EL (cell line): Measurements from ENCODE around the gene HLA-F.
A peak's percentile ranks its signal among the peaks of the same experiment; 100 is the strongest.

Source experiments
- DNase-seq: peaks from one replicate; pipeline ENCODE4 v3.0.0-alpha.2; 2016

HLA-F gene

DNA sequence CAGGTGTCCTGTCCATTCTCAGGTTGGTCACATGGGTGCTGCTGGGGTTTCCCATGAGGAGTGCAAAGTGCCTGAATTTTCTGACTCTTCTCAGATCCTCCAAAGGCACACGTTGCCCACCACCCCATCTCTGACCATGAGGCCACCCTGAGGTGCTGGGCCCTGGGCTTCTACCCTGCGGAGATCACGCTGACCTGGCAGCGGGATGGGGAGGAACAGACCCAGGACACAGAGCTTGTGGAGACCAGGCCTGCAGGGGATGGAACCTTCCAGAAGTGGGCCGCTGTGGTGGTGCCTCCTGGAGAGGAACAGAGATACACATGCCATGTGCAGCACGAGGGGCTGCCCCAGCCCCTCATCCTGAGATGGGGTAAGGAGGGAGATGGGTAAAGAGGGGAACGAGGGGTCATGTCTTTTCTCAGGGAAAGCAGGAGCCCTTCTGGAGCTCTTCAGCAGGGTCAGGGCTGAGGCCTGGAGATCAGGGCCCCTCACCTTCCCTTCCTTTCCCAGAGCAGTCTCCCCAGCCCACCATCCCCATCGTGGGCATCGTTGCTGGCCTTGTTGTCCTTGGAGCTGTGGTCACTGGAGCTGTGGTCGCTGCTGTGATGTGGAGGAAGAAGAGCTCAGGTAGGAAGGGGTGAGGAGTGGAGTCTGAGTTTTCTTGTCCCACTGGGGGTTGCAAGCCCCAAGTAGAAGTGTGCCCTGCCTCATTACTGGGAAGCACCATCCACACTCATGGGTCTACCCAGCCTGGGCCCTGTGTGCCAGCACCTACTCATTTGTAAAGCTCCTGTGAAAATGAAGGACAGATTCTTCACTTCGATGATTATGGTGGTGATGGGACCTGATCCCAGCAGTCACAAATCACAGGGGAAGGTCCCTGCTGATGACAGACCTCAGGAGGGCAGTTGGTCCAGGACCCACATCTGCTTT is 2.0 kb downstream of the HLA-F start:
- DNase-seq, result no peak

DNA sequence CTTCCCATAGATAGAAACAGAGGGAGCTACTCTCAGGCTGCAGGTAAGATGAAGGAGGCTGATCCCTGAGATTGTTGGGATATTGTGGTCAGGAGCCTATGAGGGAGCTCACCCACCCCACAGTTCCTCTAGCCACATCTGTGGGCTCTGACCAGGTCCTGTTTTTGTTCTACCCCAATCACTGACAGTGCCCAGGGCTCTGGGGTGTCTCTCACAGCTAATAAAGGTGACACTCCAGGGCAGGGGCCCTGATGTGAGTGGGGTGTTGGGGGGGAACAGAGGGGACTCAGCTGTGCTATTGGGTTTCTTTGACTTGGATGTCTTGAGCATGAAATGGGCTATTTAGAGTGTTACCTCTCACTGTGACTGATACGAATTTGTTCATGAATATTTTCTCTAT is 2.8 kb downstream of the HLA-F start:
- DNase-seq, result no peak

DNA sequence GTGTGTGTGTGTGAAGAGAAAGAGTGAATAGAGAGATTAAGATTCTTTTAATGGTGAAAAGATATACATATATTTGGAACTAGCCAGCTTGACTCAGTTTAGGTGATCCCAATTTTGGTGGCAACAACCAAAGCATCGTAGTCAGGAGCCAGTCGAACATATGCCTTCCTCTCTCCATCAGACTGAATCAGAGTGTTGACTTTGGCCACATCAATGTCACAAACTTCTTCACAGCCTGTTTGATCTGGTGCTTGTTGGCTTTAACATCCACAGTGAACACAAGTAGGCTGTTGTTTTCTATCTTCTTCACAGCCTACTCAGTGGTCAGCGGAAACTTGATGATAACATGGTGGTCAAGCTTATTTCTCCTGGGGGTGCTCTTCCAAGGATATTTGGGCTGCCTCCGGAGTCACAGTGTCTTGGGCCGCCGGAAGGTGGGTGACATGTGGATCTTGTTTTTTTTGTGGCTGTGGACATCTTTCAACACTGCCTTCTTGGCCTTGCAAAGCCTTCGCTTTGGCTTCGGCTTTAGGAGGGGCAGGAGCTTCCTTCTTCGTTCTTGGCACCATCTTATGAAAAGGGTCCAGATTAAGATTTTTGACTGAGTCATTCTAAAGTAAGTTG is 3.4 kb downstream of the HLA-F start:
- DNase-seq, result no peak

DNA sequence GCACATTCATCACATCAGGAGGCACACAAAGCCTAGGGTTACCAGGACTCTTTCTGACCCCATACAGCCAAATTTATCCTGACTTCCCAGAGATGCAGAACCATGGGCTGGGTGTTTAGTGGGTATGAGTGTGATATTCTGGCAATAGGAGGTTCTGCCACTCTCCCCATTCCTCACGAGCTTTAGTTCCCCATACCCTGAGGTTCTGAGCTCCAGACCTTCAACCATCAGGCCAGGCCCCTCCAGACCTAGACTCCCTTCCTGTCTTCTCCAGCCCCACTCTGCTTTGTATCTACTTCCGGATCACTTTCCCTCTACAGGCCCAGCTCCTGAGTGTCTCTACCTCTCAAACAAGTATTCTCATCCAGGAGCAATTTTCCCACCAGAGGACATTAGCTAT is 4.4 kb downstream of the HLA-F start:
- DNase-seq, result no peak

DNA sequence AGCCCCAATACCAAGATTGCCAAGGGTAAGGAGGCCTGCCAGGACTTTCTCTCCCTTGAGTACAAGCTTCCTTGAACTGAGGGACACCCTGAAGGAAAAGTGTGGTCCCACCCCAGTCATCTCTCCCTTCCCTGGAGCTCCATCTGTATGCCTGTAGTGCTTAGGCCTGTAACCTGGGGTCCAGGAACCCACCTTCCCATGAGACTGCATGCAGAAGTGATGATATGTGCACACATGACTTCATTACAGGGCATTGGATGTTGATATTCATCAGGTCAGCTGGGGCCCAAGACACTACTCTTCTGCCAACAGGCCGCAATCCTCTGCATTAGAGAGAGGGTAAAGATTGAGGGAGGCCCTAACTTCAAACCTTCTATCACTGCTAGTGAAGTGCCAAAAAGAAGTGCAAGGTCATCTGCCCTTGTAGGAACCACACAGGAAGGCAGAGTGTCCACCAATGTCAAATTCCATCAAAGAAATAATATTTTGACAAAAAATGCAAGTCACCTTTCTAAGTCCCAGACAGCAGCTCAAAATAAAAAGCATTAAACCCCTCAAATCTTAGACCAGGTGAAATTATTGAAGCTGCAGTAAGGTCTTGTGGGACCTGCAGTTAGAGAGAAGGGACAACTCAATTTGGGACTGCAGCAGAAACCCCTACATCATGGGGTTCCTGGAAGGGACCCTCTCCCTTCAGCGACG is 5.1 kb downstream of the HLA-F start:
- no peak for DNase-seq

DNA sequence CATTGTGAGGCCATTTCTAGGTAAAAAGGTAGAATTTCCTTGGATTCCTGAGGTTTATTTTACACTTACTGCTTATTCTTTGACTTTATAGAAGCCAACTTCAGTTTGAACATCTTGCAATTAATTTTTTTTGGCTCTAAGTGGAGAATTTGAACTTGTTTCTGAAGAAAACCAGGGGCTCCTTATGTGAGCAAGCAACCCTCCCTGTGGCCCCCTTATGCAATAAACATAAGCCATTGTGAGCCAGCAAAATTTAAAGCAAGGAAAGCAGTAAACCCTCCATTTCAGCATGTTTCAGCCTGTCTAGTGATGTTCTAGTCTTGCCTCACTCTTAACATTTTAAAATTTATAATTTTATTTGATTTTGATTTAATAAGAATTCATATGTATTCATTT is 5.6 kb downstream of the HLA-F start:
- DNase-seq, result no peak

DNA sequence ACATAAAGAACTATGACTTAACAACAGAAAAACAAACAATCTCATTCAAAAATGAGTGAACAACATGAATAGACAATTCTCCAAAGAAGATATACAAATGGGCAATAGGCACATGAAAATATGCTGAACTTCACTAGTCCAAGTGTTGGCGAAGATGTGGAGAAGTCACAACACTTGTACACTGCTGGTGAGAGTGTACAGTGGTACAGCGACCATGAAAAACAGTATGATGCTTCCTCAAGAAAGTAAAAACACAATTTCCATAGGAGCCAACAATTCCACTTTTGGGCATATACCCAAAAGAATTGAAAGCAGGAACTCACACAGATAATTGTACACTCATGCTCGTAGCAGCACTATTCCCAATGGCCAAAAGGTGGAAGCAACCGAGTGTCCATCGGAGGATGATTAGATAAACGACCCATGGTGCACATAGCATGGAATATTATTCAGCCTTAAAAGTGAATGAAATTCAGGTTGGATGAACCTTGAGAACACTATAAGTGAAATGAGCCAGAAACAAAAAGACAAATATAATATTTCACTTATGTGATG is 6.6 kb downstream of the HLA-F start:
- DNase-seq, result no peak

DNA sequence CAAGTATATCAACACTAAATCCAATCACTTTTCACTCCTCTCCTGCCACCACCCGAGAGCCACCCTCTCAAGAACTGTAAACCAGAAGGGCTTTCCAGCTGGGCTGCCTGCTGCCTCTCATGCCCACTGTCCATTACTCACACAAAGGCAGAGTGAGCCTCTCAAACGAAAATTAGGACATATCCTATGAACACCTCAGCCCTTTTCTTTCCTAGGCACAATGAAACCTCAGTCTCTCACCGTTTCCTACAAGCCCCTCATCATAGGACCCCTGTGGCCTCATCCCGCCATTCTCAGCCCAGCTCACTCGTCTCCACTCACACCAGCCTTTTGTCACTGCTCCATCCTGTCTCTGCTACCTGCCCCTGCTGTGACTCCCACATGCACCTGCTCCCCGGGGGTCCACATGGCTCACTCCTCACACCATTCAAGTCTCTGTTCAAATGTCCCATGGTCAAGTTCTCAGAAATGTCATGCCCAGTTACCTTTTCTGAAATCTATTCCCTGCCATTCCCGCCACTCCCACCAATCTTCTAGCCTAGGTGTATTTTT is 7.4 kb downstream of the HLA-F start:
- DNase-seq, result no peak

DNA sequence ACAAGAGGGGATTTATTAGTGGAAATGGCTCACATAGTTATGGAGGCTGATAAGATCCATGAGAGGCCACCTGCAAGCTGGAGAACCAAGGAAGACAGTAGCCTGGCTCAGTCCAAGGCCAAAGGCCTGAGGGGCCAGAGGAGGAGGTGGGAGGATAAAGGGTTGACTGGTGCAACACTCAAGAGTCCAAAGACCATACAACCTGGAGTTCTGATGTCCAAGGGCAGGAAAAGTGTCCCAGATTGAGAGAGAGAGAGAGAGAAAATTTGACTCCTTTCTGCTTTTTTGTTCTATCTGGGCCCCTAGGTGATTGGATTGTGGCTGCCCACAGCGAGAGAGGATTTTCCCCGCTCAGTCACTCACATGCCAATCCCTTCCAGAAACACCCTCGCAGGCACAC is 8.0 kb downstream of the HLA-F start:
- no peak for DNase-seq

DNA sequence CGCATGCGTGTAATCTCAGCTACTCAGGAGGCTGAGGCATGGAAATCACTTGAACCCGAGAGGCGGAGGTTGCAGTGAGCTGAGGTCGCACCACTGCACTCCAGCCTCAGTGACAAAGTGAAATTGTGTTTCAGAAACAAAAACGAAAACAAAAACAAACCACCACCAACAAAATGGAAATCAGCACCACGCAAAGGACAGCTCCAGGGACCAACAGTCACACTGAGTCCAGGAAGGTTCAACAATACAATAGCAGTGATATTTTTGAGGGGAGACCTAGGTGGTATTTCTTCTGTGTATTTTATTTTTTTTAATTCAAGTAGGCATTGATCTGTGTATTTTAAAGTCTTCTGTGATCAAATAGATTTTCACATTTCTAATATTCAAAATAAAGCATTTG is 9.8 kb downstream of the HLA-F start:
- no peak for DNase-seq

DNA sequence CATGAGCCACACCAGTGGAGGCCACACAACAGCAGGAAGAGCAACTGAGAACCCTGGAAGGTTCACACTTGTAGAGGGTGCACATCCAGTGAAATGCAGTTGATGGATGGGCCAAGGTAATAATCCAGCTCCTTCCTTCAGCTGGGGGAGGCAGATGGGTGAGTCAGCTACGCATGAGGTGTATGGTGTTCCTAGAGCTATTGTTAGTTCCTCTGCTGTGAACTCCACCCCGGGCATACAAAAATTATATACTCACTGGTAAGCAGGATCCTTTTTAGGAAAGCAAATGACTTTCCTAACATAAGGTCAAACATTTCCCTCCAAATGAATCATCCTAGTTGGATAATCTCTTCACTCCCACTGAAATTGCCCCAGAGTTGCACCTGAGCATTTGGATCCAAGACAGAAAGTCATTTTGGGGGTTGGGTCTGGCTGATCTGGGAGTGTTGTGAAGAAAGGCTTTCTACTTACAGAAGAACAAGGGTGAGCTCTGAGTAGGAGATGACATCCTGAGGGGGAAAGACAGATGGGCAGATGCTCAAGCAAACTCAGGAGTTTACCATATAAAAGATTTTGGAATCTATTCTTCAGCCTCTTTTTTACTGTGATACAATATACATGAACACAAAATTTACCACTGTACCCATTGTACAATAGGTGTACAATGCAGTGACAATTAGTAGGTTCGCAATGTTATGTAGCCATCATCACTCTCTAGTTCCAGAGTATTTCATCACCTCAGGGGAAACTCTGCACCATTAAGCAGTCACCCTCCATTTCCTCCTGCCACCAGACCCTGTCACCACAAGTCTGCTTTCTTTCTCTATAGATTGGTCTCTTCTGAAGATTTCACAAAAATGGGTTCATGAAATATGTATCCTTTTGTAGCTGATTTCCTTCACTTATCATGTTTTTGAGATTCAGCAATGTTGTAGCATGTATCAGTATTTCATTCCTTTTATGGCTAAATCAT is 11.1 kb downstream of the HLA-F start:
- DNase-seq, result no peak

DNA sequence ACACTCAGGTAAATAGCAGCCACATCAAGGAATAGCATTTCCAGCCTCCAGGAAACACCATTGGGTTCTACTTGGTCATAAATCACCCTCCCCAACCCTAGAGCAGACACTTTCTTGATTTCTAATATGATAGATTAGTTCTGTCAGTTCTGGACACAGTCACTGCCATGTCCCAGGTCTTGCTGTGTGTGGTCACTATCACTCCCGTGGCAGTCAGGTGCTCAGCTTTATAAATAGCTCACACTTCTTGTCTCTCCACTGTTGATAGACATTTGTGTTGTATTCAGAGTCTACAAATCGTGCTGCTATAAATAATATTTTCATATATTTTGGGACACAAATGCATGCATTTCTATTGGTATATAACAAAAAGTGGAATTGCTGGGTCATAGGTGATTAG is 13.3 kb downstream of the HLA-F start:
- DNase-seq, result no peak

DNA sequence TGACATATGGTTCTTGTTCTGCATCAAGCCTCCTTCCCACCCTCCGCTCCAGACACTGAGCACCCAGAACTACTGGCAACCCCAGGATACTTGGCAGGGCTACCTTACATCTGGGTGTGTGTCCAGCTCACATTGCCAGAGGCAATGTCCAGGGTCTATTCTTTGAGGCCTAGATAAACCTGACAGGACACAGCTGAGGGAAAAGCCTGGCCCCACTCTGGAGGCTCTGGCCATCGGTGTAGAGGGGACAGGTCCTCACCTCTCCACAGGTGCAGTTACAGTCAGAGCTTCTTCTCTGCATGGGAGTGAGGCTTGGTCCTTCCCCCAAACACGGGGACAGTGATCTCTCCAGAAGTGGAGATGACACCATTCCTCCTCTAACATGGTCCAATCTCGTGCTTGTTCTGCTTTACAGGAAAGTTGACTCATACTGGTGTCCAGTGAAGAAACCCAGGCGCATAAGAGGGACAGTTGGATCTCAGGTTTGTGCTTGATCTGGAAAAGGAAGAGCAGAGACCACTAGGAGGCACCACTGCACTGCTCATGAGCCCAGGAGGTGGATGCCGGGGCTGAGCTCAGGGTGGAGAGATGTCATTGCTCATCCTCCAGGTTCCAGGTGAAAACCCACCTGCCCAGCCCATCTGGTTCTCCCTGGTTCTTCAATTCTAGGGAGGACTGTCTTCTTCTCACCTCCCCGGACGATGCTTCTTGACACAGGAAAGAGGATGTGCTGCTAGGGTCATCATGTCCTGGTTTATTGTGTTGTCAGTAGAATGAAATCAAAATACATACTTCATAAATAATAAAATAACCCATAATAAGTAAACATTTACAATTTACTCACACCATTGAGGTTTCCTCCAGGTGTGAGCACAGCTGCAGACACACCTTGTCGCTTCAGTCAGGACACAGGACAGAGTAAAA is 14.7 kb downstream of the HLA-F start:
- peak; percentile 65 for DNase-seq

DNA sequence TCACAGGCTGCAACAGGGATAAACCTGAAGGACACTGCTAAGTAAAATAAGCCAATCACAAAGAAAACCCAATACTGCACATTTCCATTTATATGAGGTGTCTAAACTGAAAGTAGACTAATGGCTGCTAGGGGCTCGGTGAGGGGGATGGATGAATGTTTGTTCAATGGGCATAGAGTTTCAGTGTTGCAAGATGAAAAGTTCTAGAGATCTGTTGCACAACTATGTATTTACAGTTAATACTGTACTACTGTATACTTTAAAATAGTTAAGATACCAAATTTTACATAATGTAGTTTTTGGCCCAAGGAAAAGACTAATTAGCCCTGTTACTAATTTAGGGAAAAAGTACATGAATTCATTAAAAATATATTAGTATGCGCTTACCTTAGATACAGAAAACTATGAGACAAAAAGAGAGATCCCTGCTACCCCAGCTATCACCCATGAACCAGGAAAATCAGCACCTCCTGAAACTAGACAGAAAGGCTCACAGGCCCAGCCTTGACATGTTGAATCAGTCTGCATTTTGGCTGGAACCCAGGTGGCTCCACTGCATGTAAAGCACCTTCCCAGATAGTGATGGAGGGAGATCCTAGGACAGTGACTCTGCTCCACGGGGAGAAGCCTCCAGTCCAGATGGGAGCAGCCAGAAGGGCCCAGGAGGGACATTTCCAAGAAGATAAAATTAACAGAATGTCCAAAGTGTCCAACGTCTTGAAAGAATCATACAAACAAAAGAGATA is 16.1 kb downstream of the HLA-F start:
- no peak for DNase-seq

DNA sequence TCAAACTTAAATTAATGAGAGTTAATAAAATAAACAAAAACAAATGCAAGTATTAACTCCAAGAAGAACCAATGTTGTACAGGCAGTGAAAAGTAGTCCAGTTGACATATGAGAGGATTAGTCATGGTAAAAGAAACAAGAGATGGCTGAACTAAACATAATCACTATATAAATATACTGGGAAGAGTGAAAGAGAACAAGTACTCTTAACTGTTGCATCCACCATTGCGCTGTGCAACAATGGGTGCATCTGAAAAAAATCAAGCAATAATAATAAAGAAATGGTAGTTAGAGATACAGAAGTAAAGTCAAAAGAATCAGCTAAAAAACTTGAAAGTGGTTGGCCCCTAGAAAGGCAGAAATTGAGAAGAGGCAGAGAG is 16.6 kb downstream of the HLA-F start:
- DNase-seq, result no peak

DNA sequence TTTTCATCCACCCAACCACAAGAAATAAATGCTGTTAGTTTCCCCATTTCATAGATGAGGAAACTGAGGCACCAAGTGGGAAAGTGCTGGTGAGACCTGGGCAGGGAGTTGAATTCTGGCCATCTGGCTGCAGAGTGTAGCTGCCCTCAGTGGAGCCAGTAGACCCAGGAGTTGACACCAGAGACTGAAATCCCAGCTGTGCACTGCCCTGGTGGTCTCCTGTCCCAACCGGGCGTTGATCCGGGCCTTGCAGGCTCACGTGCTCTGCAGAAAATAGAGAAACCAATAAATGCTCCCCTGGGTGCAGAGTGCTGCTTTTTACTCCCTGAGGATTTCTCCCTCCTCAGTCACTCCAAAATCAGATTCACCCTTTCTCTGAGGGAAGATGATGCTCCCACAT is 18.4 kb downstream of the HLA-F start:
- no peak for DNase-seq

DNA sequence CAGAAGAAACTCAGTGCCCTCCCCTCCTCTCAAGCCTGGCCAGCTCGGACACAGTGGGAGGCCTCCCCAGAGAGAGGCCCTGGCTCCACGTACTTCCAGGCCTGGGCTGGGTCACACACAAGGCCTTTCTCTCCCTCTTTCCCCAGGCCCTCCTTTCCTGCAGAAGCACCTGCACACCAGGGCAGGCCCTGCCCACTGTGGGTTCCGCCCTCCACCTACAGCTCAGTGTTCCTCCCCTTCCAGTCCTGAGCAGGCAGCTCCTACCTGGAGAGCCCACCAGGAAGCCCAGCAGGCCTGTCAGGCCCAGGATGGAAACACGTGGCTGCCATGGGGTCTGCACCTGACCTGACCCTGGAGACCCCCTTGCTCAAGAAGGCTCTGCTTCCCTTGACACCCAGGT is 18.9 kb downstream of the HLA-F start:
- no peak for DNase-seq

DNA sequence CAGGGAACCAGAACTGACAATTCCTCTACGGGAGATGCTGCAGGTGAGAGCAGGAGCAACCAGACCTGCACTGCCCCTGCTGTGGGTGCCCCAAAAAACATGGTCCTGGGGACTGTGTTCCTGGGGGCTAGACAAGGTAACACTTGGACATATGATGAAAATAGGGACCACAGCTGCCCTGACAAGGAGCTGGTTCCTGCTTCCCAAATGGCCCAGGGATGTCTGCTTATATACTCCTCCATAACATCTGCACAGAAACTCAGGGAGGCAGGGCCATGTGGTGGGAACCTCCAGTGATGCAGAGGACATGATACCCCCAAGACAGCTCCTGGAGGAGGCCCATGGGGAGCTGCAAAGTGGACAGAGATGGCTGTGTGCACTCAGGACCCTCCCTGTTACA is 19.8 kb downstream of the HLA-F start:
- DNase-seq, result no peak

DNA sequence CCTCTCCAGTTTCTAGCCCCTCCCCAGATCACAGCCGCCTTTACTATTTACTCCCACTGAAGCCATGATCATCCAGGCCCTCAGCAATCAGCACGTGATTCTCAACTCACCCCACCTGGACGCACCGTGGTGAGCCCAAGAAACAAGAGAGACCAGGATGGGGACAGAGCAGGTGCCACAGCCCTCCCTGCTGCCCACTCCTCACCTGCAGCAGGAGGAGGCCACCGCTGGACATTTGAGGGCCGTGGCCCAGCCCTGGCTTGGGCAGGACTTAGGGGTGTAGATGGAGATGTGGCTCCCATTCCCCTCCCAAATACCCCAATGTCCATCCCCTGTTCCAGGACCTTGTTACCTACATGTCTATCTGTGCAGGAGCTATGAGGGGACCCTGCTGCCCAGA is 20.3 kb downstream of the HLA-F start:
- no peak for DNase-seq

DNA sequence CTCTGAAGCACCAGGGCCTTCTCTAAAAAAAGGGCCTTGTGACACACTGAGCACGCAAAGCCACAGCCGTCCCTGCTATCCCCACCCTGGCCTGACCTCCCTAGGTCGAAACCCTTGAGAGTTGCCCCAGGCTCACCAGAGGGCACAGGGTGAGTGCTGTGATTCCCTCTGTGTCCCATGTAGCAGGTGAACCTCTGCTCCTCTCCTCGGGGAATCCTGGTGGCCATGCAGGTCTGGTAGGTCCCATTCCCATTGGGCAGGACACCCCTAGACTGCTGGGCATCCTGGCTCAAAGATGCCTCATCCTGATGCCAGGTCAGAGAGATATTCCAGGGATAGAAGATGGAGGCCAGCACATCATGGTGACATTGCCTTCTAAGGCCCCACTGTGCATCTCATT is 20.9 kb downstream of the HLA-F start:
- no peak for DNase-seq
